ENCODE data around the gene FBXO31.
"Not testable (repeated sequence)": the region's sequence is repeated elsewhere in the genome, so short reads cannot be mapped to it uniquely, and the experiment has no call there.

The FBXO31 gene

DNA sequence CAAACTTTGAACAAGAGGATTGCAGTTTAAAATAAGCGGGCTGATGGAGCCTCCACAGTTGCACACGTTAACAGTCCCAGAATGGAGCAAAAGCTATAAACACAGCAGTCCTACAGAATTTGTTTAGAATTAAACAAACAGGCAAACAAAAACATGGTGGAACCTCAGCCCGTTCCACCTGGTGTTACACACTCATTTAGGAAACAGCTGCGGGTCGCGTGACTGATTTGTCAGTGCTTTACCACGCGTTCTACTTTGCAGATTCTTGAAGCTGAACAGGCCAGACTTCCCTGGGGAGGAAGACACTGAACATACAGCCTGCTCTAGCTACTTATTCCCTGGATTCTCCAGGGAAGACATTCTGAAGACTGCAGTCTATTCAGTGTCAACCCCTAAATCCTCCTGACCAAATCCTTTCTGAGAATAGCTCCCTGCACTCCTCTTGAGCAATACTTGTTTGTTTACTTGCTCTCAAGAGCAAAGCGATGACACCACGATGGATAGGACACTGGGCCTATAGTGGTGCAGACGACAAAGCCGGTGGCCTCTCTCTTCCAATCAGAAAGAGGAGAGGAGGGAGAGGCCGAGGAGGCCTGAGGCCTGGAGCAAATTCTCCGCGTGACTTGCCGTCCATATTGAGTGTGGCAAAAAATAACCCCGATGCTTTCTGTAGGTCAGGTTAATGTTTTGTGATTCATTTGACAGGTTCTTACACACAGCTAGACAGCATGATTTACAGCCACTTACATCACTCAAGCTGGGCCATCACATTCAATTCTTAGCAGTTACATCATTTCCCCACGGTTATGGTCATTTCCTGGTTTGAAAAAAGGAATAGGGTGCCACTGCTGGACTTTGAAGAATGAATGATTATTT lies 4.6 kb upstream of the FBXO31 start:
- DNase-seq = peak; percentile 39 to 97 (median 89)

DNA sequence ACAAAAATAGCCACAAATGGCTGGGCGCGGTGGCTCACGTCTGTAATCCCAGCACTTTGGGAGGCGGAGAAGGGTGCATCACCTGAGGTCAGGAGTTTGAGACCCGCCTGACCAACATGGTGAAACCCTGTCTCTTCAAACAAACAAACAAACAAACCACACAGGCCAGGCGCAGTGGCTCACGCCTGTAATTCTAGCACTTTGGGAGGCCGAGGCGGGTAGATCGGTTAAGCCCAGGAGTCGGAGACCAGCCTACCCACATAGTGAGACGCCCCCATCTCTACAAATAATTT lies 1.2 kb upstream of the FBXO31 start:
- DNase-seq = not testable (repeated sequence)

DNA sequence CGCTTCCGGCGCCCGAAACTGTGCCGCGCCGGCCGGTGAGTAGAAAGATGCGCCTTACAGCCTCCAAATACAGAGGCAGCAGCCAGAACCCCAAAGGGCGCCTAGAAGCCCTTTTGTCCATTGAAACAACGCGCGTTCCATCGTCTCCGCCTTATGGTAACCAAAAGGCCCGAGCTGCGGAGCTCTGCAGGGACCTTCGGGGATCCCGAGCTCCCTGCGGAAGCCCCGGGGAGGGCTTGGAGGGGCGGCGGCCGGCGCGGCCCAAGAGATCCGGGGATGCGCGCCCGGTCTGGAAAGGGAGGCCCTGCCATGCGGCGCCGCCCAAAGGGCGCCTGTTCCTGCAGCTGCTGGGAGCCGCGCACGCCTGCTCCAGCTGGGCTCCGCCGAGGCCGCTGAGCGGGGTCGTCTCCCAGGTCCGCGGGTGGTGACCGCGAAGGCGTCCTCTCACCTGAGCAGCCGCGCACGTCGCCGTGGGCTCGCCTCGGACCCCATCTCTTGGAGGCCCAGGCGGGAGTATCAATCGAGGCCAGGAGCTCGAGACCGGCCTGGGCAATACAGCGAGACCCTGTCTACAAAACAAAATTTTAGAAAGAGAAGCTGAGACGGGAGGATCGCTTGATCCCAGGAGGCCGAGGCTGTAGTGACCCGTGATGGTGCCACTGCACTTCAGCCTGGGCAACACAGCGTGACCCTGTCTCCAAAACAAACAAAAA lies 742 bp upstream of the FBXO31 start:
- DNase-seq = peak in 16 of 56 donors; percentile 41 to 84 (median 71)

DNA sequence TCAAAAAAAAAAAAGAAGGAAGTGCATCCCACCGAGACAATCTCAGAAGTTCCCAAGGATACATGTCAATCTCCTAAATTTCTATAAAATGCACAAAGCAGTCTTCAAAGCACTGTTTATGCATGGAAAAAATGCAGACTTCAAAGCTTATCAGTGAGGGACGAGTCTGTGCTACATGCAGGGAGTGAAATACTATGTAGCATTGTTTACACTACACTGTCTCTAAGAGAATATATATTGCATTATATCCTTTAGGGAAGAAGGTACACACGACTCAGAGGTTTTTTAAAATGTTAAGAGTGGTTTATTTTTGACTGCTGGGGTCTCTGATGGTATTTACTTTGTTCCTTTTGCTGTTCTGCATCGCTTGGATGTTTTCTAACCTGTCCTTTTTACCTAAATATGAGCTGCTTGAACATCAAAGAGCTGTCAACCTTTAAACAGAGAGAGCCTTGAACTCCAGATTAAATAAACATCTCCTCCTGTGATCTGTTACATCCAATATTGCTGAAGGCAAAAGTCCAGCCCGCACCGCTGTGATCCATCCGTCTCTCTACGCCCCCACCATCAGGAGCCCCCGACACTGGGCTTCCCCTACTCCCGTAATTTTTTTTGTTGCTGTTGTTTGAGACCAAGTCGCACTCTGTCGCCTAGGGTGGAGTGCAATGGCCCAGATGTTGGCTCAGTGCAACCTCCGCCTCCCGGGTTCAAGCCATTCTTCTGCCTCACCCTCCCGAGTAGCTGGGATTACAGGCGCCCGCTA lies 1.4 kb downstream of the FBXO31 start:
- no peak for DNase-seq

DNA sequence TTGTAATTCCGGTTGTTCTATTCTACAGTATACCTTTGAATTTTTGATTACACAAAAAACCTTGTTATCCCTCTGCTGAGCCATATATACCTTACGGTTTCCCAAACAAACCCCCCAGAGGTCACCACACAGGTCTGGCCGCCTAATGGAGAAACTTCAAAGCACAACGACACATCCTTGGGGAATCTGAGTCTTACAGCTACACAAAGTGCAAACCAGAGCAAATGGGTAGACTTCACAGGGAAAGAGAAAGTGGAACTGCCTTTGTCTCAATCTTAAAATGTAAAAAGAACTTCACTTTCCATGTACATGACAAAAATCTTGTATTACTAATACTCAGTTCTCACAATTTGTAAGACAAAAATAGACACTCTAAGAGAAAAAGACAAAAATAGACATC lies 2.7 kb downstream of the FBXO31 start:
- DNase-seq = no peak

DNA sequence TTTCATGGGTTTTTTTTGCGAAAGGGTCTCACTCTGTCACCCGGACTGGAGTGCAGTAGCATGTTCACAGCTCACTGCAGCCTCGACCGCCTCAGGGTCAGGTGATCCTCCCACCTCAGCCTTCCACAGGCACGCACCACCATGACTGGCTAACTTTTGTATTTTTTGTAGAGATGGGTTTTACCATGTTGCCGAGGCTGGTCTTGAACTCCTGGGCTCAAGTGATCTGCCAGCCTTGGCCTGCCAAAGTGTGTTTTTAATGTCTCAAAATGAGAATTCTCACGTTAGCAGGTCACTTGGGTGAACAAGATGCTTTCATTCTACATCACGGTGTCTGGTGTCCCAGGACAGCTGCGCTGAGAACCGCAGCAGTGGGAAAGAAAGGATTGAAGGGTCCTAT lies 3.2 kb downstream of the FBXO31 start:
- no peak for DNase-seq

DNA sequence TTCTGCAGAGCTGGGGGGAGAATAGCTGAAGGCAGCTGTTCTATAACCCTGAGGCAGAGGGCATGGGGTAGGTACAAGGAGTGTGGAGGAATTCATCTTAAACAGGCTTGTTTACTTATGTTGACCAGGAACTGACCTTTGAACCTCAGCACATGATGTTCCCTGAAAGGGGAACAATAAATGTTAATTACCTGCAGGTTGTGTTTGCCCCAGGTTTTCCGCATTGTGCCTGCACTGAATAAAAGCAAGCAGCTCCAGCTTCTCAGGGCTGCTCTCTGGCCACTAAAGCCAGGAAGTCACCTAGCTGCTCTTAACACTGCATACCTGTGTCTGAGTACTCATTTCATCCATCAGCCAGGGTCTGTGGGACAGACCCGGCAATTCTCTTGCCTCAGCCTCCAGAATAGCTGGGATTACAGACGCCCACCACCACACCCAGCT lies 4.2 kb downstream of the FBXO31 start:
- DNase-seq = not testable (repeated sequence)

DNA sequence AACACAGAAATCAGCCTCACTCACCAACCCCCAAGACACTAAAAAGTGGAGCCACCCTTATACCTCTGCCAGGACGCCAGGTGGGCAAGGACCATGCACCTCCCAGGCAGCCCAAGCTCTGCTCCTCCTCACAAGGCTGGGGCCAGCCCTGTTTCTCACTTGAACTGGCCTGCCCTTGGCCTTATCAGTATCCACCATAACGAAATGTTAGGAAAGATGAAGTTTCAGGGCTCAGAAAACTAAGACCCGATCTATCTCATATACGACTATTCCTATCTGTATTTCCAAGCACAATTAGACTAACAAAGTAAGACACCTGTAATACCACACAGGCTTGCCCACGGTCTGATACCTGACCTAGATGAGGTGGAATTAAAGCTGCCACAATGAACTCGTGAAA lies 6.9 kb downstream of the FBXO31 start:
- DNase-seq = no peak

DNA sequence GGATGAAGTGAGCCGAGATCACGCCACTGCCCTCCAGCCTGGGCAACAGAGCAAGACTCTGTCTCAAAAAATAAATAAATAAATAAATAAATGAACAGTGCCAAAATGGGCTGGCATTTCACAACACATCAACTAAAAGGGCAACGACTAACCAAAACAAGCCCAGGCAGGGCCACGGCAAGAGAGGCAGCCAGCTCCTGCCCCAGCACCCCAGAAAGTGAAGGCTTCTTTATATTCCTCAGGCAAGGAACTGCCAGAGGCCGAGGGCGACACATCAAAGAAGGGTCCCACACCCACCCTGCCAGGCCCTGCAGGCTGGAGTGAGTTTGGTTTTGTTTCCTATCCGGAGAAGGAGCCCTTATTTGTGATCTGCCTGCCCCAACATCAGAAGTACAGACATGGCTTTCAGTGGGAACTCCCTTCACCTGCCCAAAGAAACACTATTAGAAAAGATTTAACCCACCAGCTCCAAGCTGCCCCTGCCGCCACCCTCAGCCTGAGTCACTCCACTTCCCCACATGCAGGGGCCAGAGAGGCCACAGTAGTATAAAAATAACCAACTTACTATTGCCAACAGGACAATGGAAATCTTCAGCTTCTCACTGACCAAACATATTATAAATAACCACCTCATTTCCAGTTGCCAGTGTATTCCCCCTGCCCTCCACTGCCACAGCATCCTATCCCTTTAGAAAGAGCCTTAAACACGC lies 8.0 kb downstream of the FBXO31 start:
- peak in 1 of 56 donors; percentile 10 for DNase-seq

DNA sequence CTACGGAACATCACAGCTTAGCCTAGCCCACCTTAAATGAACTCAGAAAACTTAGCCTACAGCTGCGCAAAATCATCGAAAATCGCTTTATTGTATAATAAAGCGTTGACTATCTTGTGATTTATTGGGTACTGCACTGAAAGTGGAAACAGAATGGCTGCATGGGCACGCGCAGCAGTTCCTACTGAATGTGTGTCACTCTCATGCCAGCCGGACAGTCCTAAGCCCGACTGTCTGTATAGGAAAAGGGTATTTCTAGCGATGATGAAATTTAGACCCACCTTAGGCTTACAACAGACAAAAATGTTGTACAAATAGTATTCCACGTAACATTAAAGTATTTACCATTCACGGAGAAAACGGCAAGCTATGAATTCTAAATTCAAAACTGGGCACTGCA lies 9.3 kb downstream of the FBXO31 start:
- no peak for DNase-seq

DNA sequence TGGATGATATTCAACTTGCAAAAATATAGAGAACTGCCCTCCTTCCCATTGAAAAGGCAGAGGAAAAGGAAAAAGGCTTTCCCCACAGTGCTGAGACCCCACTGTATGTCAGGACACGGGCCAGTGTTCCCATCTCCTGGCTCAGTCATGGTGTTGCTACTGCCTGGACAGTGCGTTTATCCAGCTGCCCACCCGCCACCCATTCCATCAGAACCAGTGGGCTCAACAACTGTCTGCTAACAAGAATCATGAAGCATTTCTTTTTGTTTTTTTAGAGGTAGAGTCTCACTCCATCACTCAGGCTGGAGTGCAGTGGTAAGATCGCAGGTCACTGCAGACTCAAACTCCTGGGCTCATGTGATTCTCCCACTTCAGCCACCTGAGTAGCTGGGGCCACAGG lies 11.3 kb downstream of the FBXO31 start:
- DNase-seq = no peak

DNA sequence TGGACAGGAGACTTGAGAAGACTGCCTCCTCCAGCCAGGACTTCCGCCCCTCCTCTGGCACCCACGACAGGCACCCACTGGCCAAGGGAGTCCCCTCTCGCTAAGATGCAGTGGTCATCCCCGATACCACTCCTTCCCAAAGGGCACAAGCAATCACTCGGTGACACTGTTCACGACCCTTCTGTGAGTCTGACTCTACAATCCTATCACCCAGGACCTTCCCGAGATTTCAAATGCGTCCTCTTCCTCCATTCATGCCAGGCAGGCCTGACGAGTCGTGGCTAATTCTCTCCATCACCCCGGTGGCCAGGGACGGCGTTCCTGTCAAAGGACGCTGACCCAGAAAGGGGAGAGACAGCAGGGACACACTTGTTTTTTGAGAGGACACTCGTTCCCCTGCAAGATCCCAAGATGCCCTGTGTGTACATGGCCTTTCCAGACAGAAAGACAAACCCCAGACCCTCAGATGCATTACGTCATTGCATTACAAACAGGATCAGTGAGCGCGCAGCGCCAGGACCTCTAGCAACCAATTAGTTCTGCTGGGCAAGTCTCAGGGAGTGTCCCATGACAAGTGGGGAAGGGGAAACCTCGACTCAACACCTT lies 12.2 kb downstream of the FBXO31 start:
- DNase-seq = no peak

DNA sequence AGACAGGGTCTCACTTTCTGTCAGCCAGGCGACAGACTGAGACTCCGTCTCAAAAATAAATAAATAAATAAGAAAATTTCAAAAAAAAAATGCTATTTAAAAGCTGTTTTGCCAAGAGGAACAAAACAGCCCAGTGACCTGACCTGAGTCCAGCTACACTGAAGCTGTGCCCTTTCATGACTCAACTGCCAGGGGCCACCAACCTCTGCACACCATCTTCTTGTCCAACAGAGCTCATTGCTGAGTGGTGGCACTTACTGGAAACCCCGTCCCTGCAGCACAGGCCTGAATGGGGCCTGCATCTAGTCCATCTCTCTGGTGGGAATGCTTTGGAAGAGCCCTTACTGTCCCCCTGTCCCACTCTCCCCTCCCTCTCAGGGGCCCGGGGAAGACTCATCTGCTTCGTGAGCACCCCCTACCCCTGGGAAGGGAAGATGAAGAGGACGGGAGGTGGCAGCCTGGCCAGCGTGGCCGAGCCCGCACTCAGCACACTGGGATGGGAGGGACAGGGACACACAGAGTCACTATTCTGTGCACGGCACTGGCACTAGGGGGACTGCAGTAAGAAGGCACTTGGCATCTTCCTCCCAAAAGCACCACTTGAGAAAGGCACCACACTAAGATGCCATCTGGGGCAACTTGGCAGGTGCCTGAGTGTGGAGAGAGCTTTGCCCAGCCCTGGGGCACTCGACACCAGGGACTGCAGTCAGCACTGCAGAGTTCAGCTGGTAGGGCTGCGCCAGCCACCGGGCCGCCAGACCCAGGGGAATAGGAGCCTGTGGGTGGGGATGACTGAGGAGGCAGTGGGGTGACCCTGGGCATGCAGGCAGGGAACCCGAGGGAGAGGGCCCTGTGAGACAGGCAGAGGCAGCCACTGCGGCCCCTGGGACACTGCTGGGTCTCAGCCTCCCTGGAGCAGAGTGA lies 13.5 kb downstream of the FBXO31 start:
- peak in 4 of 56 donors; percentile 15 to 31 (median 20) for DNase-seq

DNA sequence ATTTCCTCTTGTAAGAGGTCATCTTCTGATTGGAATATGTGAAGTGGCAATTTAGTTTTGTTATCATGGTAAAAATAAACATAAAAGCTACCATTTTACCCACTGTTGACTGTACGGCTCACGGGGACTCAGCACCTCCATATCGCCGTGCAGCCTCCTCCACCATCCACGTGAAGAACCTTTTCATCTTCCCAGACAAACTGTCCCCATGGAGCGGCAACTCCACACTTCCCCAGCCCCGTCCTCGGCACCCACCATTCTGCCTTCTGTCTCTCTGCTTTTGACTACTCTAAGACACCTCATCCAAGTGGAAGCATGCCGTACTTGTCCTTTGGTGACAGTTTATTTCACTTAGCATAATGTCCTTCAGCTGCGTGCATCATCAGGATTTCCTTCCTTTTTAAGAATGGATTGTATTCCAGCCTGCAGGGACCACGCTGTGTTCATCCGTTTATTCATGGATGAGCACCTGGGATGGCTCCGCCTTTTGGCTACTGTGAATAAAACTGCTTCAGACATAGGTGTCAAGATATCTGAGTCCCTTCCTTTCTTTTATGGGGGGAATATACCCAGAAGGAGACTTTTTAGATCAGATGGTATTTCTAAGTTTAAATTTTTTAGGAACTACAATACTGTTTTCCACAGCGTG lies 14.3 kb downstream of the FBXO31 start:
- DNase-seq = no peak

DNA sequence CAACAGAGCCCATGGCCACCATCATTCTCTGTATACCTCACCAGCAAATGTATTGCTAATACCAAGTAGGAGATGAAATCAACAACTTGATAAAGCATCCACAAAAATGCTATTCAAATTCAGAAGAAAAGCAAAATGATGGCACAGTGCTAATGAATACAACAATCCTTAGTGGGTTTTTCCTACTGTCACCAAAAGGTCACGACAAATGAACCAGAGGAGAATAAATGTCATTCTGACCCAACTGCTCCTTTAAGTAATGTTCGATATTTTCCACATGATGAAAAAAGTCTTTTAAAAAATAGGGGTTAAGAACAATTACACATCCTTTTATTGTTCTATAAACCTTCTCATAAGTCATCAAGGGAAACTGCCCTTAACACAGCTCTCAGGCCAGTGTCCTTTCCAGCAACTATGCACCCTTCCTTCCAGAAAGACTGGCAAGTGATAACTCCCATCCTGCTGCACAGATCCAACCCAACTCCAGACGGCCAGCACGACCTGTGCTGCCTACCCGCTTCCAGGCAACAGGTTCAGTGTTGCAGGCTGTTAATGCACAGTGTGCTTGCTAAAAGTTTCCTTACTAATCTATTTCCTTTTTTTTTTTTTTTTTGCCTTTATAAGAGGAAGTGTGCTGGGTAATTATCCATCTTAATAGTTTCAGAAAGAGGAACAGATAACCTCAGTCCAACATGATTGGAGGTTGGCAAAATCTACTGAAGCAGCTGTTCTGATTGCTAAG lies 15.4 kb downstream of the FBXO31 start:
- no peak for DNase-seq

DNA sequence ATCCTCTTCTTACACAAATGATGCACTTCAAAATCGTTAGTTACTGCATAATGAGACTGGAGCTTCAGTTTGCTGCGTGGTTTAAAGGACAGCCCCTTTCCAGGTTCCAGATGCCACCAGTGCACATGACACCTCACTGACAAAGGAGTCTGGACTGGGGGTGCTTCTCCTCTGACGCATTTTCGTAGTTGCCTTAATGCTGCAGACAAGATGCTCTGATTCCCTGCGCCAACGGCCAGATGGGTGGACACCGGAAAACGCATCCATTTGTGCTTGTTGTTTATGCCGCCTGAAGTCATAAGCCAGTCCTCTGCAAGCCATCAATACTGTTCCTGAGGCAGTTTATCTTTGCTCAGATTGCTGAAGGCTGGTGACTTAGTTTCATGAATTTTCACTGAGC lies 16.0 kb downstream of the FBXO31 start:
- no peak for DNase-seq

DNA sequence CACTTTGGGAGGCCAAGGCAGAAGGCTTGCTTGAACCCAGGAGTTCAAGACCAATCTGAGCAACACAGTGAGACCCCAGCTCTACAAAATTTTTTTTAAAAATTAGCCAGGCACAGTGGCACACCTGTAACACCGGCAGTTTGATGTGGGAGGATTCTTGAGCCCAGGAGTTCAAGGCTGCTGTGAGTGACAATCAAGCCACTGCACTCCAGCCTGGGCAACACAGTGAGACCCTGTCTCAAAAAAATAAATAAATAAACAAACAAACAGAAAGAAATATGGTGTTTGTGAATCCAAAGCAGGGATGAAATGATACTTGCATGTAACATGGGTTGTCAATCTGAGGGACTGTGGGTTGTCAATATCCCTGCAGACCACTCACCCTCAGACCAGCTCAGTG lies 16.6 kb downstream of the FBXO31 start:
- DNase-seq = no peak

DNA sequence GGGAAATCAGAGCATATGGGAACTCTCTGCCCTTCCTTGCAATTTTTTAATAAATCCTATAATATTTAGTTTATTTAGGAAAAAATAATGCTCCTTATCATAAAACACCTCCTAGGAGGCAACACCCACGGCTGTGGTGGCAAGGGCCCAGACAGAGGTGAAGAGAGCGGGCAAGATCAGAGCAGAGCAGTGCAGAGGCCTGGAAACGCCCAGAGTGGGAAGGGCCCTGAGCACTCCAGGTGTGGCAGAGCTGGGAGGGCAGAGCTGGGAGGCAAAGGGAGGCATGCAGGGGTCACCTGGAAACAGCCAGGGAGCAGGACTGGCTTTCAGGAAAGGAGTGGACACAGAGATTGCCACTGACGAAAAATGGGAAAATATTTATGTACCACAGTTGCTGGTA lies 17.3 kb downstream of the FBXO31 start:
- no peak for DNase-seq

Measured in nucleus accumbens (tissue), 56 donors.